Tibial nerve (tissue), 4 donors: ENCODE results near the gene LTBP3.

Experiments
- CTCF ChIP-seq, 5 experiments: fragments of 200-600 bp in 3 of 5; fragments of 450-650 bp in 2 of 5; sonication (generic) in 3 of 5; IDR thresholded peaks; one replicate each; pipeline ENCODE4 v1.5.1; 2016 to 2019; ENCODE audit warnings: antibody characterized with exemption in 5 of 5, mild to moderate bottlenecking in 3 of 5, moderate library complexity in 2 of 5
- EP300 ChIP-seq, 2 donors: sonication (generic); formaldehyde crosslinking; IDR thresholded peaks; one replicate each; pipeline ENCODE4 v1.6.1; 2017; ENCODE audit warnings: antibody characterized with exemption in 2 of 2, mild to moderate bottlenecking in 1 of 2
- POLR2A ChIP-seq, 2 donors: fragments of 450-650 bp; IDR thresholded peaks; one replicate each; pipeline ENCODE4 v1.6.1; 2017; ENCODE audit warnings: antibody characterized with exemption in 2 of 2, mild to moderate bottlenecking in 2 of 2, moderate library complexity in 2 of 2

GRCh38 chr11:65539744-65540289 is 18.3 kb downstream of the LTBP3 start:
- TF ChIP-seq CTCF (IDR thresholded peaks at IDR 0.05) = peak in 2 of 5 experiments; percentile 54 to 71
- no peak for TF ChIP-seq POLR2A (IDR thresholded peaks at IDR 0.05)
- no peak for TF ChIP-seq EP300 (IDR thresholded peaks at IDR 0.05)
